GM04503 (cell line): ENCODE measurements around the gene JAK2.

Source experiments
- DNase-seq: peaks from one replicate; pipeline ENCODE4 v3.0.0-alpha.2; 2012; ENCODE audit warnings: low read depth

JAK2 gene

GRCh38 chr9:5146241-5146640, 161.2 kb downstream of the JAK2 start:
- DNase-seq = no peak
